Gastroesophageal sphincter (tissue), 4 donors: ENCODE data around the gene SPATA2L. TPM values are rescaled to one million over a fixed set of nuclear protein-coding genes. Genes with fewer than 3 reads are reported as not detected.
A peak's percentile ranks its signal among the peaks of the same experiment; 100 is the strongest.
"Not testable (repeated sequence)": the region's sequence is repeated elsewhere in the genome, so short reads cannot be mapped to it uniquely, and the experiment has no call there.

Source experiments
- ATAC-seq: fragments of 150-250 bp; one replicate; pipeline ENCODE4 v1.9.1; 2016; ENCODE audit warnings: mild to moderate bottlenecking, moderate library complexity
- H3K27ac ChIP-seq, 4 donors: fragments of 200-600 bp; sonication (generic) in 3 of 4; 1 replicate in 3 of 4; 2 replicates in 1 of 4; pipeline ENCODE4 v1.5.1; 2016 to 2019
- H3K27me3 ChIP-seq: fragments of 200-600 bp; sonication (generic); one replicate; pipeline ENCODE4 v1.5.1; 2019
- H3K36me3 ChIP-seq, 2 donors: fragments of 200-600 bp; sonication (generic); one replicate each; pipeline ENCODE4 v1.5.1; 2019; ENCODE audit warnings: control low read depth in 1 of 2
- H3K4me1 ChIP-seq, 3 donors: fragments of 200-600 bp; sonication (generic); 1 replicate in 2 of 3; 2 replicates in 1 of 3; pipeline ENCODE4 v1.5.1; 2016 to 2019; ENCODE audit warnings: control low read depth in 2 of 3
- H3K4me3 ChIP-seq, 2 donors: fragments of 200-600 bp; sonication (generic); one replicate each; pipeline ENCODE4 v1.5.1; 2019; ENCODE audit warnings: mild to moderate bottlenecking in 1 of 2, moderate library complexity in 1 of 2
- H3K9me3 ChIP-seq, 3 donors: fragments of 200-600 bp; sonication (generic); one replicate each; pipeline ENCODE4 v1.5.1; 2017 to 2019; ENCODE audit warnings: control low read depth in 2 of 3
- CTCF ChIP-seq, 4 experiments: fragments of 200-600 bp in 2 of 4; fragments of 450-650 bp in 2 of 4; sonication (generic) in 1 of 4; IDR thresholded peaks; one replicate each; pipeline ENCODE4 v1.5.1; 2017 to 2019; ENCODE audit warnings: antibody characterized with exemption in 4 of 4, mild to moderate bottlenecking in 2 of 4, moderate library complexity in 2 of 4
- EP300 ChIP-seq: sonication (generic); formaldehyde crosslinking; IDR thresholded peaks from one replicate; pipeline ENCODE4 v1.6.1; 2017; ENCODE audit warnings: antibody characterized with exemption, mild to moderate bottlenecking
- POLR2A ChIP-seq, 2 donors: fragments of 450-650 bp; IDR thresholded peaks; one replicate each; pipeline ENCODE4 v1.6.1; 2017; ENCODE audit warnings: antibody characterized with exemption in 2 of 2, mild to moderate bottlenecking in 2 of 2, moderate library complexity in 1 of 2
- POLR2AphosphoS5 ChIP-seq: sonication (generic); formaldehyde crosslinking; IDR thresholded peaks from one replicate; pipeline ENCODE4 v1.6.1; 2017; ENCODE audit warnings: antibody characterized with exemption
- WGBS, 2 donors: methylation state at CpG; one replicate each; pipeline ENCODE4 v1.1.5; 2018; ENCODE audit warnings: low coverage in 1 of 2; 5-methylcytosine and 5-hydroxymethylcytosine counted together
- total RNA-seq, 4 donors: library from RNA; depleted of rRNA; stranded (reverse); fragments of >200 nt; gene quantifications; one replicate each; pipeline ENCODE4 v1.1.0, GENCODE V29; 2016

The SPATA2L gene
- total RNA-seq, 4 donors from 2014 or later = 8.7 to 21.8 (median 13.2) TPM

GRCh38 chr16:89669755-89670154 is 31.8 kb downstream of the SPATA2L start:
- Histone ChIP-seq H3K4me3 (no peak overlapping the region), H3K36me3 (peaks cover 0 to 2% of the 10 kb centered on the region in 2 donors), H3K4me1 (no peaks in the 10 kb centered on the region), H3K9me3 (no peaks in the 10 kb centered on the region), H3K27me3 (no peaks in the 10 kb centered on the region), H3K27ac (no peak overlapping the region)
- 100% methylated on average over 2 of the region's 13 CpGs; no CpG with 5 or more reads in 1 of the 2 donors for WGBS, 2 donors
- ATAC-seq = no peak
- TF ChIP-seq CTCF (IDR thresholded peaks at IDR 0.05) (no peak), EP300 (no peak), POLR2AphosphoS5 (no peak), POLR2A (IDR thresholded peaks at IDR 0.05) (no peak)

GRCh38 chr16:89668790-89669158 is 32.7 kb downstream of the SPATA2L start:
- Histone ChIP-seq H3K36me3 (peaks cover 0 to 8% of the 10 kb centered on the region in 2 donors), H3K27ac (no peak overlapping the region), H3K27me3 (no peaks in the 10 kb centered on the region), H3K9me3 (no peaks in the 10 kb centered on the region), H3K4me3 (no peak overlapping the region), H3K4me1 (no peaks in the 10 kb centered on the region)
- ATAC-seq = no peak
- no peak for TF ChIP-seq POLR2A (IDR thresholded peaks at IDR 0.05)
- TF ChIP-seq POLR2AphosphoS5 = no peak
- TF ChIP-seq CTCF (IDR thresholded peaks at IDR 0.05) = no peak
- no peak for TF ChIP-seq EP300
- WGBS, 2 donors = 39 to 66% methylated on average over 4 of the region's 5 CpGs

DNA sequence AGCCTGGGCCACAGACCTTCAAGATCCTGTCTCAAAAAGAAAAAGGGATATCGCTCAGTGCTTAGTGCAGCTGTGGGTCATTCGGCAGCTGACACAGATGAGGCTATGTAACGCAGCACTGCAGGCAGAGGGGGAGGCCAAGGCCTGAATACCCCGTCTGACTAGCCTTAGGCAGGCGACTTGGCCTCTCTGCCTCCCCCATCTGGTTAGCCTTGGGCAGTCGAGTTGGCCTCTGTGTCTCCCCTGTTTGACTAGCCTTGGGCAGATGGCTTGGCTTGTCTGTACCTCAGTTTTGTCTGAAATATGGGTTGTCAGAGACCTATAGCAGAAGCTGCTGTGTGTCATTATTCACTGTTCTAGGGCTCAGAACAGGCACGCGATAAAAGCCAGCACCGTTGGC is 33.9 kb downstream of the SPATA2L start:
- no peak for TF ChIP-seq POLR2A (IDR thresholded peaks at IDR 0.05)
- no peak for TF ChIP-seq CTCF (IDR thresholded peaks at IDR 0.05)
- no peak for TF ChIP-seq POLR2AphosphoS5
- no peak for TF ChIP-seq EP300
- no CpG with 5 or more reads among the region's 9 CpGs for WGBS, 2 donors
- Histone ChIP-seq H3K36me3 (peaks cover 0 to 16% of the 10 kb centered on the region in 2 donors), H3K4me1 (no peaks in the 10 kb centered on the region), H3K27ac (no peak overlapping the region), H3K4me3 (no peak overlapping the region), H3K9me3 (no peaks in the 10 kb centered on the region), H3K27me3 (no peaks in the 10 kb centered on the region)
- ATAC-seq = no peak

DNA sequence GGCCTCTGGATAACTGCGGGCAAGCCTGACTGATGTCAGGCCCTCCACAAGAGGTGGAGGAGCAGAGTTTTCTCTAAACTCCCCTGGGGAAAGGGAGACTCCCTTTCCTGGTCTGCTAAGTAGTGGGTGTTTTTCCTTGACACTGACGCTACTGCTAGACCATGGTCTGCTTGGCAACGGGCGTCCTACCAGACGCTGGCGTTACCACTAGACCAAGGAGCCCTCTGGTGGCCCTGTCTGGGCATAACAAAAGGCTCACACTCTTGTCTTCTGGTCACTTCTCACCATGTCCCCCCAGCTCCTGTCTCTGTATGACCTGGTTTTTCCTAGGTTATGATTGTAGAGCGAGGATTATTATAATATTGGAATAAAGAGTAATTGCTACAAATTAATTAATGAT is 34.5 kb downstream of the SPATA2L start:
- WGBS, 2 donors = 40 to 51% methylated on average over 6 of the region's 7 CpGs
- H3K9me3 ChIP-seq, H3K27me3 ChIP-seq, H3K4me1 ChIP-seq, H3K4me3 ChIP-seq, H3K27ac ChIP-seq, ATAC-seq: not testable (repeated sequence)
- peak in 1 of 4 experiments; percentile 26 for TF ChIP-seq CTCF (IDR thresholded peaks at IDR 0.05)
- H3K36me3 ChIP-seq = peaks cover 0 to 23% of the 10 kb centered on the region in 2 donors

DNA sequence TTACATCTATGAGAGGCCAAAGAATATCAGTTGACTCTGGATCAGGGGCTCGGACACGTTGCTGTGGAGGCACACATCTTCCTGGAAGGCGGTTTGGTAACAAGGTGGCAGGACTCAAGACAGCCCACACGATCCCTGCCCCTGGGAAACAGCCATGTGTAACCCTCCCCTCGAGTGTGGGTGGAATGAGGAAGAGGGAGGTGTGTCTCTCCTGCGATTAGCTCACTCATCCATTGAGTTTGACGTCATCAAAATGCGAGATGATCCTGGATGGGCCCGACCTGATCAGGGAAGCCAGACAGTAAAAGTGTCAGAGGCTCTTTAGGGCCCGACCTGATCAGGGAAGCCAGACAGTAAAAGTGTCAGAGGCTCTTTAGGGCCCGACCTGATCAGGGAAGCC is 37.3 kb downstream of the SPATA2L start:
- not testable (repeated sequence) for H3K9me3 ChIP-seq, H3K4me1 ChIP-seq, H3K27ac ChIP-seq, H3K27me3 ChIP-seq, H3K4me3 ChIP-seq, ATAC-seq
- H3K36me3 ChIP-seq = peaks cover 0 to 45% of the 10 kb centered on the region in 2 donors
- 74 to 86% methylated on average over 10 of the region's 11 CpGs for WGBS, 2 donors

GRCh38 chr16:89661215-89661614 is 40.3 kb downstream of the SPATA2L start:
- no peaks in the 10 kb centered on the region for H3K9me3 ChIP-seq
- H3K4me1 ChIP-seq = peaks cover 0 to 21% (median 15%) of the 10 kb centered on the region in 3 donors
- WGBS, 2 donors = 91 to 96% methylated on average over 9 of the region's 9 CpGs
- no peak overlapping the region for H3K4me3 ChIP-seq
- H3K27ac ChIP-seq = no peak overlapping the region
- no peak for ATAC-seq
- H3K27me3 ChIP-seq = no peaks in the 10 kb centered on the region
- TF ChIP-seq POLR2A (IDR thresholded peaks at IDR 0.05) (no peak), CTCF (IDR thresholded peaks at IDR 0.05) (no peak), POLR2AphosphoS5 (no peak), EP300 (no peak)
- peaks cover 0 to 45% of the 10 kb centered on the region in 2 donors for H3K36me3 ChIP-seq
